Stimulated activated CD8-positive, alpha-beta memory T cell treated with anti-CD3 and anti-CD28 coated beads, Interleukin-7, amount 100 ng/mL, for 24 hours (primary cell): ENCODE data around the gene GLCE.

Source experiments
- DNase-seq: peaks from one replicate; pipeline ENCODE4 v3.0.0-alpha.2; 2020; ENCODE audit warnings: low read depth

Gene GLCE

DNA sequence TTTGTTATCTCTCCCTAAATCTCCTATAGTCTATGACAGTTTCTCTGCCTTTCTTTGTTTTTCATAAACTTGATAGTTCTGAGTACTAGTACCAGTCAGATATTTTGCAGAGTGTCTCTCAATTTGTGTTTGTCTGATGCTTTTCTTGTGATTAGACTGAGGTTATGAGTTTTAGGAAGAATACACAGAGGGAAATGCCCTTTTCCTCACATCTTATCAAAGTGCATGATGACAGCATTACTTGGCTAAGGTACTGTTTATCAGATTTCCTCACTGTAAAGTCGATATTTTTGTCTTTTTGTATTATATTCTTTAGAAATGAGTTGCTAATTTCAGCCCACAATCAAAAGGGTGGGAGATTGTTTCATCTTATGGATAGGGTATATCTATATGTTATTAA lies 45.6 kb downstream of the GLCE start:
- DNase-seq = no peak

DNA sequence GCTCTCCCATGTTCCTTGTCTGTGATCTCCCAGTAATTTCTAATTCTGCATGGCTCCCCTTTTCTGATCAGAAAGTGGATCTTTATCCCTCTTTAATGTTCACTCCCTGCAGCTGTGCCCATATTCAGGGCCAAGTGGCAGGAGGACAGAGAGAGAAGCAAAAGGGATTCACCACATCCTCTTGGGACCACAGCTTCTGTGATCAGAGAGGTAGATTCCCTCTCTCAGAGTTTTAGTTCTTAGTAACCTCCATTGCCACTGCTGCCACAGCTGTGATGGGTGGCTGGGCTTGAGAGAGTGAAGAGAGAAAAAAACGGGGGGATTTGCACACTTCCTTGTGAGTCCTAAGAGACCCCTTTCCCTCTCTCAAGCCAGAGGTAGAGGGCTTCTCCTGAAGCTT lies 49.2 kb downstream of the GLCE start:
- DNase-seq = no peak

DNA sequence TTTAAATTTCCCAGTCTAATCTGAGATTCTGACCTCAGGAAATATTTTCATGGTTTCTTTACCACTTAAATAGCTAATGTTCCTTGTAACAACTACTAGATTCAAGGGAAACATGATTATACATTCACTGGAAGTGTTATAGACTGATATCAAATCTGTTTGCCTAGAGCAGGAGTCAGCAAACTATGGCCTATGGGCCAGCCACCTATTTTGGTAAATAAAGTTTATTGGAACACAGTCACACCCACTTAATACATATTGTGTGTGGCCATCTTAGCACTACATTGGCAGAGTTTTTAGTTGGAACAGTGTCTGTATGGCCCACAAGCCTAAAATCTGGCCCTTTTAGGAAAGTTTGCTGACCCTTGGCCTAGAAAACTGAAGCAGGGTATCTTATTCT lies 50.1 kb downstream of the GLCE start:
- no peak for DNase-seq

DNA sequence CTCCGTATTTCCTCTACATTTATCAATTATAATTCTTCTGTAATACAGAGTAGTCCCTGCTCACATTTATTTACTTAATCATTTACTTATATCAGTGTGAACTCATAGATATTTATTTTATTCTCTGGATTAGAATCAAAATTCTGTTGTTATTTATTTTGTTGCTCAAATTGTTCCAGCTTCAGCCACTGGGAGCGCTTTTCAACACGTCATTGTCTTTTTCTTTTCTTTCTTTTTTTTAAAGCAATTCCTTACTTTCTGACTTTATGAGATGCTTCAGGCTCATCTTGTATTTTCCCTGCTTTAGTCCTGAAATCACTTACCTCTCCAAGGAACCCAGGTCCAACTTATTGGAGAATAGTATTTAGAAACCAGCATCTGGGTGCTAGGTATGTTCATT lies 53.4 kb downstream of the GLCE start:
- DNase-seq = no peak

DNA sequence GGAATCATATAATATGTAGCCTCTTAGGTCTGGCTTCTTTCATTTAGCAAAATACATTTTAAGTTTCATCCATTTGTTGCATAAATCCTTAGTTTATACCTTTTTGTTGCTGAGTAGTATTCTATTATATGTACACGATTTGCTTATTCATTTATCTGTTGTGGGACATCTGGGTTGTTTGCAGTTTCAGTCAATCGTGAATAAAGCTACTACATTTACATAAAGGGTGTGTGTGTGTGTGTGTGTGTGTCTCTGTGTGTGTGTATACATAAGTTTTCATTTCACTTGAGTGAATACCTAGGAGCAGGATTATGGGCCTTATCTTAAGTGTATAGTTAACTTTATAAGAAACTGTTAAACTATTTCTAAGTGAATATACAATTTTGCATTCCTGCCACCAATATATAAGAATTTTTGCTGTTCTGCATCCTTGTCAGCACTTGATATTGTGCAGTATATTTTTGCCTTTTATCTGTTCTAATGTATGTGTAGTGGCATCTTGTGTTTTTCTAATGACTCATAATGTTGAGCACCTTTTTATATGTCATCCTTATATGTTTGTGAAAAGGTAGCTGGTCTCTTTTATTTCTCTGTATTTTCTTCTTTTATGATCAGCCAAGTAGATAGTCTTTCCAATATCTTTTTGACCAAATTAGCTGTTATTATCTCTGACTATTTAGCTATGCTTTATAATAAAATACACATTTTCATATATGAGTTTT lies 55.0 kb downstream of the GLCE start:
- no peak for DNase-seq

DNA sequence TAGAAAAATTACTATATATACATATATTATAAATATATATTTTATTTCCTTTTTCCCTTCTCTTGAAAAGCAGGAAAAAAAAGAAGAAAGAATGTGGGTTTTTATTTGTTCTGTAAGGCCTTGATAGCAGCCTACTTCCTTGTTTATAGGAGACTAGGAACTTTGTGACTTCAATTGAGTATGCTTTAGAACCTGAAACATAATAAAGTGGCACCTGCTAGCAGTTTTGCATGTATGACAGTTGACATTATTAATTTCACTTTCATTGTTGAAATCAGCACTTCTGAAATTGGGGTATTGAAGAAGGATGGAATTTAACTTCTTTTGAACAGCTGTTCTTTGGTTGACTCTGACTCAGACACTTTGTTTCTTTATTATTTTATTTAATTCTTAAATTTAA lies 56.9 kb downstream of the GLCE start:
- DNase-seq = no peak

DNA sequence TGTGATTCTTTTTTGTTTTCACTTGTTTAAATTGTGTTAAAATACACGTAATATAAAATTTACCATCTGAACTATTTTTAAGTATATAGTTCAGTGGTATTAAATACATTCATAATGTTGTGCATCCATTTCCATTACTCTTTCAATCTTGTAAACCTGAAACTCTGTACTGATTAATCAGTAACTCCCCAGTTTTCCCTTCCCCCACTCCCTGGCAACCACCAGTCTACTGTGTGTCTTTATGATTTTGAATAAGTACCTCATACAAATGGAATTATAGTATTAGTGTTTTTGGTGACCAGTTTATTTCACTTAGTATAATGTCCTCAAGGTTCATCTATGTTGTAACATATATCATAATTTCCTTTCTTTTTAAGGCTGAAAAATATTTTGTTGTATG lies 59.3 kb downstream of the GLCE start:
- DNase-seq = no peak

DNA sequence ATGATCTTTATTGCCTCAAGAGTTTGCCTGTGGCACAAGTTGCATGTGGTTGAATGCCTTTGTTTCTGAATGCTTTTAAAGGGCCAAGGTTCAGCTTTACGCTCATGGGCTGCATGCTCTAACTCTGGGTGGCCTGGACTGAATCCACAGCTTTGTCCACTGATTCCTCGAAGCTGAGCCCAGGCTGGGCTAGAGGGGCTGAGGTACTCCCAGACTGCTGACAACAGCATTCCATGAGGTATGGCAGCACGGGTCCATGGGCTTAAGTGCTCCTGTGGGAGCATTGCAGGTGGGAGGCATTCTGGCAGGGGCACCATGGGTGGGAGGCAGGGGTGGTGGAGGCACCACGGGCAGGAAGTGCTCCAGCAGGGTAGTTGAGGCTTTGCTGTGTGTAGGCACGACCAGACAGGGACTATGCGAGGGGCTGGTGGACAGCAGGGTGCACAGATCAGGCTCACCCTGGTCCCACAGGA lies 61.6 kb downstream of the GLCE start:
- DNase-seq = no peak

DNA sequence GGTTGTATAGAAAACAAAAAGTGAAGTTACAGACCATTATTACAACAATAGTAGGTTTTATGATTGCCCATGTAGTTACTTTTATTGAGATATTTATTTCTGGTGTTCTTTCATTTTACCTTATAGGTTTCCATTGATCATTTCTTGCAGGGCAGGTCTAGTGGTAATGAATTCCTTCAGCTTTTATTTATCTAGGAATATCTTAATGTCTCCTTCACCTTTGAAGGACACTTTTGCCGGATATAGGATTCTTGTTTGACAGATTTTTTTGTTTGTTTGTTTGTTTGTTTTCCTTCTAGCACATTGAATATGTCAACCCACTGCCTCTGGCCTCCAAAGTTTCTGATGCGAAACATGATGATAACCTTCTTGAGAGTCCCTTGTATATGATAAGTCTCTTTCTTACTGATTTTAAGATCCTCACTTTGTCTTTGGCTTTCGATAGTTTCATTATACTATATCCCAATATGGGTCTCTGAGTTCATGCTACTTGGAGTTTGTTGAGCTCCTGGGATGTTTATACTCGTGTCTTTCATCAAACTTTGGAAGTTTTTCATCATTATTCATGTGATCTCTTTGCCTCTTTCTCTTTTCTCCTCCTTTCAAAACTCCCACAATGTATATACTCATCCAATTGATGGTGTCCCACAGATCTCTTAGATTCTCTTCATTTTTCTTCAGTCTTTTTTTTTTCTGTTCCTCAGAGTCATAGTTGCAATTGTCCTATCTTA lies 62.8 kb downstream of the GLCE start:
- DNase-seq = no peak

DNA sequence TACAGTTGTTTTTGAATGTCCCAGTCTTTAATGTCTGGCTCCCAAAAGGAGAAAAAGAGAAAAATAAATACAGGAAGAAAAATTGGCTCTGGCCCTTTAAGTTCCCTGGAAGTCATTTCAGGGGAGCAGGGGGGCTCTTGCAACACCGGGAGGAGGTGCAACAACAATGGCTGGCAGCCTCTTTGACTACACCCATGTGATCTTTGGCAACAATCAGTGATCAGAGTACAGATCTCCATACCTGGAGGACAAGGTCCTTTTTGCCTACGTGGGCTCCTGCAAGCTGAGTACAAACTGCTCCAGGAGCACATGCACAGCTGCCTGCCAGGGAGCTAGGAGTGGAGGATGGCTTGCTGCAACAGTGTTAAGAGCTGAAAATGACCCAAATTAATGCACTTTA lies 63.9 kb downstream of the GLCE start:
- DNase-seq = no peak

DNA sequence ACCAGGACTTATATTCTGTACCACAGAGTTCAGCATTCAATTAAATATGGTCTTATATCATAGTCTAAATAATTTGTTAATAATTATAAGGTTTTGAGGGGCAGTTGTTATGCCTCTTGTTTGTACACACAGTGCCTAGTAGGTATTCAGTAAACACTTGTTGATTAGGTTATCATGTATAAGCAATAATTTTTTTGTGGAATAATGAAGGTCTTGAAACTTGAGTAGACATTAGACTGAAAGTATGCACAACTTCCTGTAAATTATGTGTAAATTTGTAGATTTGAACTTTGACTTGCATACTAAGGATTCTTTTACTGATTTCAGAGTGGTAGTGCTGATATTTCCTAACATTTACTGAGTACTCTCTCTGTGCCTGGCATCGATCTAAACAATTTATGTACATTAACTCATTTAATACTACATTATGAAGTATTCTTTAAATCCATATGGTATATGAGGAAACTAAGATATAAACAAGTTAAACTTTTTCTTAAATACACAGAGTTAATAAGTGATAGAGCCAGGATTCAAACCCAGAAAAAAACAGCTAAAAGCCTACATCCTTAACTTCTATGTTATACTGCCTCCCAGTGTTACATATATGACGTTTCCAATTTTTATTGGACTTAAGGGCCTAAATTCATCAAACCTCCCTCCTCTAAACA lies 65.1 kb downstream of the GLCE start:
- no peak for DNase-seq

DNA sequence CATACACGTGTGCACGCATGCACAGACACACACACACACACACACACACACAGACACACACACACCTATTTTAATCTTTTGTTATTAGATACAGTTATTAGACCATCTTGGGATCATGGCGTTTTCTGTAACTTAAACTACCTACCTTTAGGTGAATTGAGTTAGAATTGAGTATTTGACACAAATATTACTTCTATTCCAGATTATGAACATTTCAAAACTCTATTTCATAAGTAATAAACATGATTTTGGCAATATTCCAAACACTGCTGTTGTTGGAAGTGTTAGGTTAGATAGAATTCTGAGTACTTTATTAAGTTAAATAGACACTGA lies 65.6 kb downstream of the GLCE start:
- no peak for DNase-seq

DNA sequence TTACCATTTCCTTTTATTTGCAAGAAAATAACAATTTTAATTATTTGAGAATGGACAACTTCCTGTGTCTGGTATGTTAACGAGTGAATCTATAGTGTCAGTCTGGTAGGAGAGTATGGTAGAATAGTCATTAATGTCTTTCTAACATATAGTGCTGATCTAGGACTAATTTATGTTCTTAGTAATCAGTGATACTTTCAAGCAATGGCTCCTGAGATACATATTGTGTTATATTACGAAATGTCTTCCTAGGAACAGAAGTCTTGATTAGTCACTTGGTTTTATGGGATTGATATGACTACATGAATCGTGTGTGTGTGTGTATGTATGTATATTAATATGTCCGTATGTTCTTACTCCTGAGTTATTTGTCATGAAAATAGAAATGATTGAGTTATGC lies 71.7 kb downstream of the GLCE start:
- no peak for DNase-seq

DNA sequence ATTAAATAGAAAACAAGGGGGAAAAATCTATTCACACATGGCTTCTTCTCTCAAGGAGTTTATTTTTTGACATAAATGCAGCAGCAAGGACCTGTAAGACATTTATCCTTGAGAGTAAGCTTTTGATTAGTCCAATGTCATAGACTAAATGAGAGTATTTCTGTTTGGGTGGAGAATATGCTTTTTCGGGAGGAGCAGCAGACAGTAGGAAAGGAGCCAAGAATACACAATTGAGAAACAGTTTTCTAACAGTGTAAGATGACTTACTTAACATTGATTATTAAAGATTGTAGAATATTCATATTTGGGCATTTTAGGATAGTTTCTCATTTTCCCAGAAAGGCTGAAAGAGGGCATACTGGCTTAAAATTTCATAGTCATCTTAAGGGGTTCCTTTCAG lies 72.3 kb downstream of the GLCE start:
- DNase-seq = no peak

DNA sequence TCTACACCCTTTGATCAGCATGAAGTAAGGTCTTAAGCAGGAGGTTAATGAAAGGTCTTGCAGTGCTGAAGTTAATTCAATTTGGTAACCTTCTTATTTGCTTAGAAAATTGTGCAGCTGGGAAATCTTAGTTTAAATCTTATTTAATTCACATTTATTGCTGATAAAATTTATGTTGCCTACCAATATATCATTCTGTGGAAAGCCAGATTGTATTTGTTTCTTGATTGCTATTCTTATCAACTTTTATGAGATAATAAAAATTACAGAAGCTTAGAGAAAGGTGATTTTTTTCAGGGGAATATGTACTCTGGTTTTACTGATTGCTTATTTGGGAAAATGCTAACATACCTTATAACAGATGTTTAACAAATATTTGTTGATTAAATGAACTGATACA lies 74.2 kb downstream of the GLCE start:
- DNase-seq = no peak

DNA sequence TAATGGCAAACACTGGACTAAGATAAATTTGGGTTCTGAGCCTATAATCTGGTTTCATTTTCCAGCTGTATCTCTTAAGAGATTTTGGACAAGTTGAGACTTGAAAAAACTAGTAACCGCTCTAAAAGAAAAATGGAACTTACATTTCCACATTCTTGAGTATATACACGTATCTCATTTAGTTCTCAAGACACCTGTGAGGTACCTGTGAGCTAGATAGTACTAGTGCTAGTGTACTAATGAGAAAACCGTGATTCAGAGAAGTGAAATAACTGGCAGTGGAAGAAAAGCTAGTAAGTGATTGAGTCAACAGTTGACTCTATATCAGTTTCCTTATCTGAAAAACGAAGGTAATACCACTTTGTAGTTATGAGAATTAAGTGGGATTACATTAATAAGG lies 76.1 kb downstream of the GLCE start:
- DNase-seq = no peak

DNA sequence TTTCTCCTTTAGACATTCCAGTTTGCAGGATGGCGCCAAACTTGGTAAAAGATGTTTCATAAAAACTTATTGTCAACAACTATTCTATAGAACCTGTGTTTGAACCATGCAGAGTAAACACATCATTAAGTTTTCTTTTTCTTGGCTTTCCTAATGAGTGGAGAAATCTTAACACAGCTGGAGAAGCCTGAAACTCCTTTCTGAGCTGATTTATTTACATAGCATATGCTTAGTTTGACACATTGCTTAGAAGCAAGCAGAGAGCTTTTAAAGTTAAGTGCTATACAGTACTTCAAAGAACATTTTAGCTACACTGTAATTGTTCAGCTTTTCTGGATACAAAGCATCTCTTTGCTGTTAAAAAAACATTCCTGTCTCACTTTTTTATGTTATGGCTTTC lies 77.3 kb downstream of the GLCE start:
- DNase-seq = no peak

DNA sequence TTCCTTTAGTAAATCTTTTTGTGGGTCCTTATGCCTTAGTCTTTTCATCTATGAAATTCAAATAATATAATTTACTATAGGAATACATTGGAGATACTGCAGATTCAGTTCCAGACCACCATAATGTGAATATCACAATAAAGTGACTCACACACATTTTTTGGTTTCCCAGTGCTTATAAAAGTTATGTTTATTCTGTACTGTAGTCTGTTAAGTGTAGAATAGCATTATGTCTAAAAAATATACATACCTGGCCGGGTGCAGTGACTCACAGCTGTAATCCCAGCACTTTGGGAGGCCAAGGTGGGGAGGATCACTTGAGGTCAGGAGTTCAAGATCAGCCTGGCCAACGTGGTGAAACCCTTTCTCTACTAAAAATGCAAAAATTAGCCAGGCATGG lies 84.4 kb downstream of the GLCE start:
- no peak for DNase-seq

DNA sequence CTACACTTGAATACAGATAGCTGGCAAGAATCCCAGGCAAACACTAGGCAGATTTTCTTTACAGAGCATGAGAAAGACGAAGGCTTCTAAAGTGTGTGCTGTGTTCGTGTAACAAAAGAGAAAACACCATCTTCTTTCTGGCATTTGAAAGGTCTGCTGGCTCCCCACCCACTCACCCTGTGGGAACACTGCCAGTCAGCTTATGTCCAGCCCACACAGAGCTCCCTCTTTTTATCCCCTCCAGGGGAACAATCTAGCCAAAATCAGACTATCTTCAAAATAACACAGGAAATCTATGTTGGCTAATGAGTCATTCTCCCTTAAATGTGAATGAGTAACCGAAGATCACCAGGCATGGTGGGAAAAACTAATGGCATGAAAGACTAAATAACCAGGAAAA lies 92.7 kb downstream of the GLCE start:
- DNase-seq = no peak

DNA sequence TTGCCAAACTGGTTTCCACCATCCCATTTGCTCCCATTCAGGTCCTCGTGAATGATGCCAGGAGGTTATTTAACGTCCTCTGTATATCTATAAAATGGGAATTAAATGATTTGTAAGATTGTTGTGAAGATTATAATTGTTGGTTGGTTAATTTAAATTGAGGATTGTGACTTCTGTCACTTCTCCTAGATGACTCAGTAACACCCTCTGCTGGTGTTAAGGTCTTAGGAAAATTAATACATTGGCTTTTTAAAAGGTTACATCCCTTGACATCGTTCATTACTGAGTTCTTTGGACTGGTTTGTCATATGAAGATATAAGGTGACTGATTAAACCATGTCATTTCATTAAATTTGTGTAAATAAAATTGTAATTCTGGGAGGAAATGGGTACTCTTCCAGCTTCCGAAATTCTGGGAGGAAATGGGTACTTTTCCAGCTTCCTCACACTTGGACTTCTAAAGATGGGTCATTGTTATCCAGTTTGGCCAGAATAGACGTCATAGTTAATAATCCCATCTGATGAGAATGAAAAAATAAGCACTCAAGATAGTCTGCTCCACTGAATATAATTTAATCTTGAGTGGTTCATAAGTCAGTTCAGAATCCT lies 105.0 kb downstream of the GLCE start:
- DNase-seq = no peak

DNA sequence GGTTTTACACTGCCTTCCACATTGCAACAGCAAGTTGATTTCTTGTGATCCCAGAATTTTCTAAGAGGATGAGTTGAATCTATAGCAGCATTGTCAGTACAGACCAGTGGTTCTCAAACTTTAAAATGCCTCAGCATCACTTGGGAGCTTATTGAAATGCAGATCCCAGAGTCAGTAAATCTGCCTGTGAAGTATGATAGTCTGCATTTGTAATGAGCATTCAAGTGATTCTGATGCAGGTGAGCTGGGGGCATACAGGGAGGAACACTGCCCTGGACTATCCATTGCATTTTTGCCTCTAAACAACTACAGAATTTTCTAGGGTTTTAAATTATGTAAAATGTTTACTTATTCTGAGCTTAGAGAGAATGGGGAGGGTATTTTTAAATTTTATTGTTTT lies 110.8 kb downstream of the GLCE start:
- DNase-seq = no peak

DNA sequence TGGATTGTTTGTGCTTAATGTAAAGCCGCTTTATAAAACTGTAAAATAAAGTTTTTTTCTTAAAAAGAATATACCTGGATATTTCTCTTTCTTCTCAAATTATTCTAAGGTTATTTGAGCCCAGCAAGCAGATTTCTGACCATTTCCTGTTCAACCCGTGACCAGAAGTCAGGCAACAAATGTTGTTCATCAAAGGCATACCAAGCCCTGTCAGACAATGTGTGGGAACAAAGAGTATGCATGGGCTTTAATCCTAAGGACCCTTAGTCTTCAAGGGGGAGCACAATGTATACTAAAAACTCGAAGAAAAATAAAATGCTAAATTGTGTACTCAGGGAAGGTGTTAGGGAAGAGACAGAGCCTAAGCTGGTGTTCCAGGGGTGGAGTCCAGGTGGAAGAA lies 111.7 kb downstream of the GLCE start:
- DNase-seq = no peak

DNA sequence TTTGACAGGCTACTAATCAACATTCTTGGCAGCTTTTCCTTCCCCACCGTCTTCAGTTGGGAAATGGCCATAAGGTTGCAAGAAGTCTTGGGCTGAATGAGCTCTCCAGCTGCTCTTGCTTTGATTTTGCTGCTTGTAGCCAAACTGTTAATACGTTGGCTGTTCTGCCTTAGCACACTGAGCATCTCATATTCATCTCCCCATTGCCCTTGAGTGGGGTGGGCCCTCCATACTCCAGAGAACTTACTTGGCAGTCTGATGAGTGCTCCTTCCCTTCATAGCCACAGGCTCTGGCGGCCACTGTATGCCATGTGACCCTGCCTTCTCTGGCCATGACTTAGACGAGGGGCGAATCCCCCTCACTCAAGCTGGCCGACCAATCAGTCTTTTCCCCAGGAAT lies 112.5 kb downstream of the GLCE start:
- no peak for DNase-seq
